HUES48 (cell line): ENCODE measurements around the gene PAF1.

Experiments used
- H3K27ac ChIP-seq: one replicate; pipeline ENCODE4 v1.7.0; 2013; ENCODE audit warnings: low read depth, low read length, inconsistent platforms
- H3K27me3 ChIP-seq: 2 replicates; pipeline ENCODE4 v1.6.1; 2013; ENCODE audit warnings: mild to moderate bottlenecking, low read length; ENCODE audit not compliant: control insufficient read depth, insufficient read depth
- H3K36me3 ChIP-seq: 2 replicates; pipeline ENCODE4 v1.6.1; 2013; ENCODE audit warnings: low read length; ENCODE audit not compliant: control insufficient read depth, insufficient read depth
- H3K4me1 ChIP-seq: 2 replicates; pipeline ENCODE4 v1.6.1; 2013; ENCODE audit warnings: mild to moderate bottlenecking, low read length; ENCODE audit not compliant: control insufficient read depth, insufficient read depth
- H3K4me3 ChIP-seq: 2 replicates; pipeline ENCODE4 v1.5.1; 2013; ENCODE audit warnings: mild to moderate bottlenecking, low read depth, low read length
- H3K9ac ChIP-seq: 2 replicates; pipeline ENCODE4 v1.6.1; 2013; ENCODE audit warnings: mild to moderate bottlenecking, low read depth, low read length, moderate library complexity
- H3K9me3 ChIP-seq: 2 replicates; pipeline ENCODE4 v1.6.1; 2013; ENCODE audit warnings: low read length; ENCODE audit not compliant: control insufficient read depth, insufficient read depth

PAF1 gene

DNA sequence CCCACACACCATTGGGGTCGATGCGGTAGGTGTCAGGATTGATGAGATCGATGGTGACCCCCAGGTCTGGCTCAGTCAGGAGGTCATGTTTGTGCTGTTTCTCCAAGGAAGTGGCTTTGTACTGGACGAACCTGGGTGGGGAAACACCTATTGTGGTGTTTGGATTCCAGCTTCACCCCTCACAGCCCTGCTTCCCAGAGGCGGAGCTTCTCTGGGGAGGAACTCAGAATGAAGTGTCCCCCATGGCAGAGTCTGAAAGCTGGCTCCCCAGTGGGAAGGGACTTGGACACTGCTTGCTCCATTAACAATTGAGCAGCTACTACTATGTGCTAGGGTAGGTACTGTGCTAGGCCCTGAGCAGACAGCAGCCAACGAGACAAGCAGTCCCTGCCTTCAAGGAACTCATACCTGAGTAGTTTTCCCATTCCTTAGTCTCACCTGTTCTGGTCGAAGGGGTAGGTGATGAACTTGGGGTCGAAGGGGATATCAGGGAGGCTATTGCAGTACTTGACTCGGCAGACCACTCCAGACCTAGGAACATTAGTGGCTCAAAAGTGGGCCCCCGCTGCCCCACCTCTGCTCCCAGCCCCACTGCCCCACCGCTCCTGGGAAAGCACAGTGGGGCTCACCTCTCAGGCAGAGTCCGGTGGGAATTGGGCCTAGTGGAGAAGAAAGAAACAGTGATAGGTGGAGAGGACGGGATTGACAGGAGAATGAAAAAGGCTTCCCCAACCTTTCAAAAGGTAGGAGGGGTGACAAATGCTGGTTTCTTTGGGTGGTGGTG lies 1.1 kb downstream of the PAF1 start:
- H3K4me3 ChIP-seq = peak overlapping the region; percentile 92
- H3K9ac ChIP-seq = peak overlapping the region; percentile 96
- peaks cover 3% of the 10 kb centered on the region; the same call in 1 of the 2 replicates for H3K4me1 ChIP-seq
- peak overlapping the region; percentile 99 for H3K27ac ChIP-seq
- no peaks in the 10 kb centered on the region for H3K9me3 ChIP-seq
- peaks cover 58% of the 10 kb centered on the region for H3K36me3 ChIP-seq
- H3K27me3 ChIP-seq = no peaks in the 10 kb centered on the region

DNA sequence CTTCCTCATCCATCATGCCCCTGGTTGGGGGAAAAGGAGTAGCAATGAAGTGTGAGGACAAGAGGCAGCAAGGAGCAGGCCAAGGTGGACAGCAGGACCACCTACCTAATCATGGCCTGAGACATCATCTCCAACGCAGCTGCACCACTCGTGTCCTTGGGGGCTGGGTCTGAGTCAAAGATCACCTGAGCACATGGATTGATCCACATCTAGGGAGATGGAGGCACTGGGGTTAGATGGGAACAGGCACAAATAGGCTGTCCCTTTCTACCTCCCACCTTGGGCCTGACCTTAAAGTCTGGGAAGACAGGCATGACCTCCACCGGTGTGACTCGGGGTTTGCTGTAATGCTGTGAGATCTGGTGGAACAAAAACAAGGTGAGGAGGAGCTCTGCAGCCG lies 2.2 kb downstream of the PAF1 start:
- H3K4me1 ChIP-seq = peaks cover 3% of the 10 kb centered on the region; the same call in 1 of the 2 replicates
- no peaks in the 10 kb centered on the region for H3K9me3 ChIP-seq
- H3K9ac ChIP-seq = no peak overlapping the region
- H3K27me3 ChIP-seq = no peaks in the 10 kb centered on the region
- no peak overlapping the region for H3K4me3 ChIP-seq
- H3K27ac ChIP-seq = no peak overlapping the region
- peaks cover 58% of the 10 kb centered on the region for H3K36me3 ChIP-seq

DNA sequence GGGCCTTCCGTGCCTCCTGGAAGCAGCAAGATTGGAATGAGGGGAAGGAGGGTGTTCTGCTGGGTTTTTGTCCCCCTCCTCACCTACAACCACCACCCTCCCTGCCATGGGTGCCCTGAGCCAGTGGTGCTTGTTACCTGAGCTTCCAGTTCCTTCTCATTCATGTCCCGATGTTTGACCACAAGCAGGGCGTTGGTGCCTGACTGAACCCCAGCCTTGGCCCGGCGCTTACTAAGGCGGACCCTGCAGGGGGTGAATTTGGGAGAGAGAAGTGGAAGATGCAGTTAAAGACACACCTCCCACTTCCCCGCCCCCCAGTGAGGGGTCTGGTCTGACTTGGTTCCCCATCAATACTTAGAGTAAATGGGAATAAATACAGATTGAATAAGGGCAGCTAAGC lies 4.3 kb downstream of the PAF1 start:
- Histone ChIP-seq H3K27me3 (no peaks in the 10 kb centered on the region), H3K4me1 (no peaks in the 10 kb centered on the region), H3K27ac (no peak overlapping the region), H3K9ac (no peak overlapping the region), H3K36me3 (peaks cover 74% of the 10 kb centered on the region), H3K4me3 (no peak overlapping the region), H3K9me3 (no peaks in the 10 kb centered on the region)

DNA sequence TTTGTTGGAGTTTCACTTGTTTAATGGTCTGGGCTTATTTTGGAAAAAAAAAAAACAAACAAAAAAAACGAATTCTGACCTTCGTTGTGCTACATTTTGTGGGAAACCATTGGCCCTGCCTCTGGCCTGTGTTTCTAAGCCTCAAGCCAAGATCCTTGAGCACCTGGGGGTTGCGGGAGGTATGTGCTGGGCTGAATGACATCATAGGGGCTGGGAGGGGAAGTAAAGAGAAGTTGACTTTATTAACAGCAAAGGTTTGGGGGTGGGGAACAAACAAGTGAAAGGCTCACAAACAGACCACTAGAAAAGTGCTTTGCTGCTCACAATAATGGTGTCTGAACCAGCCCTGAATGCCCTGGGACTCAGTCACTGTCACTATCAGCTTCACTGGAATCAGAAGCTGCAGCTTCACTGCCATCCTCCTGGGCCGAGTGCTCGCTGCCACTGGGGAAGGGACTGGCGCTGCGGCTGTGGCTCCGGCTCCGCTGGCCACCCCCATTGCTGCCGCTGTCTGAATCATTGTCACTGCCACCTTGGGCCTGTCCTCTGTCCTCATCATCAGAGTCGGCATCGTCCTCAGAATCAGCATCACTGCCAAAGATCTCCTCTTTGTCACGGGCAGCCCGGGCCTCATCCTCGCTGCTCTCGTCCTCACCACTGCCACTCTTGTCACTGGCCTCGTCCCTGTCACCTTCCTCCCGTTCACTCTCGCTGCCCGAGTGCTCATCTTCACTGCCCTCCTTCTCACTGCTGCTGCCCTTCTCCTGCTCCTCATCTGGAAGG lies 5.1 kb downstream of the PAF1 start:
- H3K27me3 ChIP-seq = no peaks in the 10 kb centered on the region
- H3K4me1 ChIP-seq = no peaks in the 10 kb centered on the region
- H3K9ac ChIP-seq = no peak overlapping the region
- peaks cover 81% of the 10 kb centered on the region for H3K36me3 ChIP-seq
- no peak overlapping the region for H3K27ac ChIP-seq
- H3K4me3 ChIP-seq = no peak overlapping the region
- H3K9me3 ChIP-seq = no peaks in the 10 kb centered on the region

DNA sequence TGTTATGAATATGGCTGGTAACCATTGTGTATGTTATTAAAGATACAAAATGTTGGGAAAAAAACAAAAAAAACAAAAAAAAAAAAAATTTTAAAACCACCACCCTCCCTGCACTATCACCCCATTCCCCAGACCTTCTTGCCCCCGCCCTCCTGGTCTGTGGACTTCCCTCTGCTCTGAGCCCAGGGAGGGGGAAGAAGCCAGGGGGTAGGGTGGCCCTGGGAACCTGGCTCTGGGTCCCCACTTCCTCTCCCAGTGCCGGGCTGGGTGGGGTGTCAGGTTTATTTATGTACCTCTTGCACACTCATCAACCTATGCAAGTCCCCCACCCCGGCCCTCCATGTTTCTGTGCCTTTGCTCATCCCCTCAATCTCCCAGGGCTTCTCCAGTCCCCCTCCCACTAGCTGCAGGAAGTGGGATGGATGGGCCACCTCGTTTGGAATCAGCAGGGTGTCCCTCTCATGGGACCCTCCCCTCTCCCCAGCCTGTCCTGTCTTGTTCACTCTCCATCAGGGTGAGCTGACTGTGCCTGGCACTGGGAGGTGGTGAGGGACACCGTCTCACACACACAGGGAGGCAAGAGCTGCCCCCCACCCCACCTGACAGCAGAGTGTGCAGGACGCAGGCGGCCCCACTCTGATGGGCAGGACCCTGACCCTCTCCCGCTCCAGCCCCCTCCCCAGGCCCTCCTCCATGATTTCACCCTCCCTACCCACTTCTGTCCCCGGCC lies 5.9 kb downstream of the PAF1 start:
- Histone ChIP-seq H3K27ac (no peak overlapping the region), H3K36me3 (peaks cover 89% of the 10 kb centered on the region), H3K9me3 (no peaks in the 10 kb centered on the region), H3K4me3 (no peak overlapping the region), H3K9ac (no peak overlapping the region), H3K4me1 (no peaks in the 10 kb centered on the region), H3K27me3 (no peaks in the 10 kb centered on the region)

DNA sequence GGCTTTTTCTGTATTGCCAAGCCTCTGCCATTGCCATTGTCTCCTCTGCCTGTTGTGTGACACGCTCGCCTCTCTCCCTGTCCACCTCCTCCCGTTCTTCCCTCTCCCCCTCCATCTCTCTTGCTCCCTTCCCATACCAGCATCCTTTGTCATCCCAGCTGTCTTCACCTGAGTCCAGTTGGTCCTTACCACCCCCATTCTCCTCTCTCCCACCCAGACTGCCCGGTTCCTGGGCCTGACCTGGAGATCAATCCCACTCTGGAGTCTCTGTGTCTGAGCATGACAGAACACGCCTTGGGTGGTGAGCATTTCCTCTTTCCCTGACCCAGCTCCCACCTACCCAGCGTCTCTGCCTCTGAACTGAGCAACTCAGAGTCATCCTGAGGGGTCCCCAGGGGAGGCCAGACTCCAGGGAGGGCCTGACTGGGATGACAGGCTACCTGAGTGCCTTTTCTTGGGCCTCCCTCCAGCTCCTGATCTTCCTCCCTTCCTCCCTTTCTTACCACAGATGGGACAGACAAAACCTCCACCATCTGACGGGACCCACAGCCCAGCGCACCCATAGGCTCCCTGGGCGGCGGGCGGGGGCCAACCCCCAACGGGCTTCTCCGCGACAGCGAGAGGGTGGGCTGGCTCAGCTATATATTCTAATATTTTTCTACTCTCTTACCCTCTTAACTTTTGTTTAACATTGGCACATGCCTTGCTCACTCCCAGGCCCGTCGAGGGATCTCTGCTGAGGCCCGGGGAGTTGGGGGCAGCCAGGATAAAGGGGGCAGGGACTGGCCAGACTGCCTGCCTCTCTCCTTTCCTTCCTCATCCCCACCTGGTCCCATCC lies 7.7 kb downstream of the PAF1 start:
- H3K4me1 ChIP-seq = no peaks in the 10 kb centered on the region
- H3K9me3 ChIP-seq = no peaks in the 10 kb centered on the region
- H3K27ac ChIP-seq = no peak overlapping the region
- H3K9ac ChIP-seq = no peak overlapping the region
- H3K36me3 ChIP-seq = peaks cover 89% of the 10 kb centered on the region
- no peak overlapping the region for H3K4me3 ChIP-seq
- no peaks in the 10 kb centered on the region for H3K27me3 ChIP-seq

DNA sequence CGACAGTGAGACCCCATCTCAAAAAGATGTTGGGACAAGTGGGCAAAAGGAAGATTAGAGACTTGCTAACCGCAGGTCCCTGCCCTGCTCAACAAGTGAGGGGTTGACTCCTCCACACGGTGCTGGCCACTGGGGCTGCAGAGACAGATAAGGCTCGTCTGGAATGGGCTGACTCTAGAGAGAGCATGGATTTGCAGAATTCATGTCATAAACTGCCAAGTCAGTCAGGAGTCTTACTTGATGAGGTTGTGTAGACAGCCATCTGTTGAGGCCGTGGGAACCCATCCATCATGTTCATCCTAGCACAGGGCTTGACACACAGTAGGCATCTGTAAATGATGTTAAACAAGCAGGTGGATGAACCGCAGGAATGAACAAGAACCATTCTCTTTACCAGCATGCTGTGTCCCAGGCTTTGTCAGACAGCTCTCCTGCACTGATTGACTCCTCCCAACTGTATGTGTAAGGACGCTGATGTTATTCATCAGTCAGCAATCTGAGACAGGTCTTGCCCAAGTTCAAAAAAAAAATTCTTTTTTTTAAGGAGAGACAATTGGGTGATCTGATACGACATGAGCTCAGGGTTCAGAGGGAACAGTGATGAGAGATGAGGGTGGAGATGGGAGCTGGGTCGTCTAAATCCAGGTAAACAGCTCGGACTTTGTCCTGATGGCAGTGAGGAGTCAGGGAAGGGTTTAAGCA lies 8.8 kb downstream of the PAF1 start:
- H3K36me3 ChIP-seq = peaks cover 91% of the 10 kb centered on the region

DNA sequence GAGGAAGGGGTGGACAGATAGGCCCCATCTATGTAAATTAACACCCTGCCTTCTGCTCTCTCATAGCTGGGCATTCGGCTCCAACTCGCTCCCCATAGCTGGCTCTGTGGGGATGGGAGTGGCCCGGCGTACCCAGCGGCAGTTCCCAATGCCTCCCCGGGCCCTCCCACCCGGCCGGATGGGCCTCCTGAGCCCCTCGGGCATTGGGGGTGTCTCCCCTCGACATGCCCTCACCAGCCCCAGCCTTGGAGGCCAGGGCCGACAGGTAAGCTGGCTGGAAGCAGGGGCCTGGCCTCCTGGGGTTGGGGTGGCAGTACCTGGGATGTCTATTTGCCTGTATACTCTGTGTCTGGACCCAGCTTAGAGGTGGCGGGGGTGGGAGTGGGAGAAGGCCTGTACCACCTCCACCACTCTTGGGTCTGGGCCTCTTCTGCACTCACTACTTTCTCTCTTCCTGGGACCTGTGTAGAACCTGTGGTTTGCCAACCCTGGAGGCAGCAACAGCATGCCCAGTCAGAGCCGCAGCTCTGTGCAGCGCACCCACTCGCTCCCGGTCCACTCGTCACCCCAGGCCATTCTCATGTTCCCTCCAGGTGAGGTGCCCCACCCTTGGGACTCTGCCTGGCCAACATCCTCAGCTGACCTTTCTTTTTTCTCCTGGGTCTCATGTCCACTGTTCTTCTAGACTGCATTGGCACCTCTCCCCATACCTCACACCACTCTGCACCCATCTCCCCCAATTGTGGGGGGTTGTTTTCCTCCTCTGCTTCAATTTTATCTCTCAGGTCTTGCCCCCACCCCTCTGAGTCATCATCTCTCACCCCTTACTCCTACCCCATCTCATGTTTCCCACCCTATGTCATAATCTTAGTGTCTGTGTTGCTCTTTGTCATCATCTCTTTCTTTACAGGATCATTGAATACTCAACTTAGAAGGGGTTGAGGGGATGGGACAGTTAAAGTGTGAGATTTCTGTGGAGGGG lies 10.1 kb downstream of the PAF1 start:
- H3K4me1 ChIP-seq = no peaks in the 10 kb centered on the region
- no peaks in the 10 kb centered on the region for H3K27me3 ChIP-seq
- H3K4me3 ChIP-seq = no peak overlapping the region
- no peak overlapping the region for H3K9ac ChIP-seq
- H3K36me3 ChIP-seq = peaks cover 91% of the 10 kb centered on the region
- H3K27ac ChIP-seq = no peak overlapping the region
- H3K9me3 ChIP-seq = no peaks in the 10 kb centered on the region

More for the DNA sequence above, 8.8 kb downstream of the PAF1 start:
- H3K27ac ChIP-seq = no peak overlapping the region
- H3K9ac ChIP-seq = no peak overlapping the region
- H3K9me3 ChIP-seq = no peaks in the 10 kb centered on the region
- H3K4me3 ChIP-seq = no peak overlapping the region
- H3K27me3 ChIP-seq = no peaks in the 10 kb centered on the region
- no peaks in the 10 kb centered on the region for H3K4me1 ChIP-seq

DNA sequence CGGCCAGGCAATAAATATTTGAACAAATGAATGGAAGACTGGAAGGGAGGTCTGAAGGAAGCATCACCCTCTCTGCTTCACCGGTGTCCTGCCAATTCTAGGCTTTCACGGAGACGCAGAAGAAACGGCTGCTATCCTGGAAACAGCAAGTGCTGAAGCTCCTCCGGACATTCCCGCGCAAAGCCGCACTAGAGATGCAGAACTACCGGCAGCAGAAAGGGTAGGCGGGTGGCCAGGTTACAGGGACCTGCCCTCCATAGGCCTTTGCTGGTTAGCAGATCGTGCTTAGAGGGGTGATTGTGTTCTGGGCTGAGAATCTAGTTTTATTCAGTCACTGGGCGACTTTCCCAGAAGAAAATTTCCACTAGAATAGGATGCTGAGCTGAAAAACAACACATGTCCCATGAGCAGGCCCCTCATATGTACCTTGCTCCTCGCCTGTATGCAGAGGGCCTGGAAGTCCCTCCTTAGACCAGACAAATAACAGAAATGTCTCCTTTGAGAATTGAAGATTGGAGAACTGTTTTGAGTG lies 11.0 kb downstream of the PAF1 start:
- H3K27me3 ChIP-seq = no peaks in the 10 kb centered on the region
- H3K4me1 ChIP-seq = no peaks in the 10 kb centered on the region
- H3K36me3 ChIP-seq = peaks cover 90% of the 10 kb centered on the region
- no peak overlapping the region for H3K27ac ChIP-seq
- H3K4me3 ChIP-seq = no peak overlapping the region
- no peaks in the 10 kb centered on the region for H3K9me3 ChIP-seq
- no peak overlapping the region for H3K9ac ChIP-seq
